Measurements from ENCODE around the gene PJA2.

PJA2 gene

DNA sequence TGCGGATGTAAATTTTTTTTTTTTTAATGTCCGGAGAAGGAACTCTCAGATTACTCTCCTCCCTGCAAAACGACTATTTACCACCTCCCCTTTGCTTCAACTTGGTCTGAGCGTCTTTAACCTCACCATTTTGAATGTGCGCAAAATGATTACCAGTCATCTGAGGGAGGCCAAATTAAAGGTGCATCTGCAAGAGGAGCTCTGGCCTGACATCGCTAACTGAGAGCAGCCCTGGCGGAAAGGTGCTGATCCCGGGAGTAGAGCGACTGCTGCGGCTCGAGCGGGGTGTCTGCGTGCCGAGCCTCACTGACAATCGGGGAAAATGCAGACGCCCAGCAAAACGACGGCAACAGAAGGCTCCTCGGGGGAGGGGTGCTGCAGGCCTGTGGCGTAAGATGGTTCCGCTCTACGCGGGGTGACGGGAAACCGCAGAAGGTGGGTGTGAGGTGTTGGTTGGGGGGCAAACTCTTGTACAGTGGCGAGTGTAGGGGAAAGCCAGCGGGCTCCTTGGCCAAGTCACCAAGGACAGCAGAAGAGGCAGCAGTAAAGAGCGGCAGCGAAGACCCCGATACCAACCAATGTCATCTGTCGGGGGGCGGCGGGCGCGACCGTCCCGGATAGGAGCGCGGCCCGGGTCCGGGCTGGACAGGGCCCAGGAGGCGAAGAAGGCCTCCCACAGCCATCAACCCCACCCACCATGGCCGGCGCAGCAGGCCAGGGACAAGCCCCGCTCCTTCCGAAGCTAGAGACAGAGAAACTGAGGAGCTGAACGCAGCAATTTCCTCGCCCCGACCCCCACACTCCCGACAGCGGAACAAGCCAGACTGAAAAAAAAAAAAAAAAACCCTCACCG lies 557 bp downstream of the PJA2 start:
- peak; percentile 57 for DNase-seq

DNA sequence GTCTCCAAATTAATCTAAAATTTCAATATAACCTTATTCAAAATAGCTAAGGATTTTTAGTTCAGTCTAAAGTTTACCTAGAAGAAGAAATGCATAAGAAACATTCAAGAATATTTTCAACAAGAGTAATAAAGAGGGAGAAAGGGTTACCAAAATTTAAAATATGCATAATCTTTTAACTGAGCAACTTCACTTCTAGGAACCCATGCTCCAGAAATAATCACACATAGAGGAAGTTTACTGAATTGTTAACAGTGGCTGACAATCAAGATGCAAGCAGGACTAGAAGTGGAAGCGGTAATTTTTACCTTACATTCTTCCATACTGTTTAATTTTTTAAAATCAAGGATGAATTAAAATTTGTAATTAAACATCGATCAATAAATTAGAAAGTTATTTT lies 1.9 kb downstream of the PJA2 start:
- DNase-seq: no peak

DNA sequence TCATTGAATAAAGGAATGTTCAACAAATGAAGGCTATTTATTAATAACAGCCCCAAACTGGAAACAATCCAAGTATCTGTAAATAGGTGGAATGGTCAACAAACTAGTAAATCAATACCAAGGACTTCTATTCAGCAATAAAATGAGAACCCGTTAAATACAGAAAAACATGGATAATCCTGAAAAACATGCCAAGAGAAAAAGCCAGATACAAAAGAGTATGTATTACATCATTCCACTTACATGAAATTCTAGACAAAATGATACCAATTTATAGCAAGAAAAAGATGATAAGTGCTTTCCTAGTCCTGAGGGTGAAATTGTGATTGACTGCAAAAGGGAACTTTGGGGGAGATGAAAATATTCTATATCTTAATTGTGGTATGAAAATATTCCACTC lies 3.1 kb downstream of the PJA2 start:
- no peak for DNase-seq

DNA sequence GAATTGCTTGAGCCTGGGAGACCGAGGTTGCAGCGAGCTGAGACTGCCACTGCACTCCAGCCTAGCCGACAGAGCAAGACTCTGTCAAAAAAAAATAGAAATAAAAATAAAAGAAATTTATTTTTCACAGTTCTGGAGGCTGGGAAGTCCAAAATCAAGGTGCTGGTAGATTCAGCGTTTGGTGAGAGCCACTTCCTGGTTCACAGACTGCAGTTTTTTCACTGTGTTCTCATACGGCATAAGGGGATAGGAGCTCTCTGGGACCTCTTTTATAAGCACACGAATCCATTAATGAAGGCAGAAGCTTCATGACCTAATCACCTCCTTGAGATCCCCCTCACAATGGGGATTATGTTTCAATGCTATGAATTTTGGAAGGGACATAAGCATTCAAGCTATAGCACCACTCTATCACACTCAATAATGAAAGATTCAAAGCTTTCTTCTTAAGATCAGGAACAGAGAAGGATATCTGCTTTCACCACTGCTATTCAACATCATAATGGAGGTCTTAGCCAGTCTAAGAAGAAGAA lies 5.3 kb downstream of the PJA2 start:
- DNase-seq: no peak

DNA sequence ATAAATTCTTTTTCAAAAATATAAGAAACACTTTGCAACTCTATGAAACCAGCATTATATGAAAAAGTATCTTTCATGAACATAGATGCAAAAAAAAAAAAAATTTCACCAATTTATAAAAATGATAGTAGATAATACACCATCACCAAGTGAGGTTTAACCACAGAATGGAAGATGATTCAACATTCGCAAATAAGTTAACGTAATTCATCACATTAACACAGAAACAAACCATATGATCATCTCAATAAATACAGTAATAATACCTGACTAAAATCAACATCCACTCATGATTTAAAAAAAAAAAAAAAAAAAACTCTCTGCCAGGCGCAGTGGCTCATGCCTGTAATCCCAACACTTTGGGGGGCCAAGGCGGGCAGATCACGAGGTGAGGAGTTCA lies 6.3 kb downstream of the PJA2 start:
- no peak for DNase-seq

DNA sequence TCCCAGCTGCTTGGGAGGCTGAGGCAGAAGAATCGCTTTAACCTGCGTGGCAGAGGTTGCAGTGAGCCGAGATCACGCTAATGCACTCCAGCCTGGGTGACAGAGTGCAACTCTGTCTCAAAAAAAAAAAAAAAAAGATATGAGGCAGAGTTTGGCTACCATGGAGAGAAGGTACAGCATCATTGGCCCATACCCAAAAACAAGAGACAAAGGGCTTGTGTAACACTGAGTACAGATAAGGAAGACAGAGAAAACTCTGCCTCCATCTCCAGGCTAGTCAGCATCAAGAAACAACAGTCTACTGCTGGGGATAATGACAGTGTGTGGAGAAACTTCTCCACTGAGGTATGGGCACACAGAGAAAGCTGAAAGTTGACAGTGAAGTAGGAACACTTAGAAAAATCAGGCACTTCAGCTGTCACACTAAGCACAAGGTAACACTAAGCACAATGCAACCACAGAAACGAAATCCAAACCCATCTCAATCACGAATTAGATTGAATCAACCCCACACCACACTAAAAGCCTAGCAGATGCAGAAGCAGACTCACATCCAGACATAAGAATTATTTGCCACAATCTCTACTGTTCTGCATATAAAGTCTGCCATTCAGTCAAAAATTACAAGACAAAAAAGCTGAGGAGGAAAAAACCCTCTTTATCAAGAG lies 10.5 kb downstream of the PJA2 start:
- DNase-seq: no peak

DNA sequence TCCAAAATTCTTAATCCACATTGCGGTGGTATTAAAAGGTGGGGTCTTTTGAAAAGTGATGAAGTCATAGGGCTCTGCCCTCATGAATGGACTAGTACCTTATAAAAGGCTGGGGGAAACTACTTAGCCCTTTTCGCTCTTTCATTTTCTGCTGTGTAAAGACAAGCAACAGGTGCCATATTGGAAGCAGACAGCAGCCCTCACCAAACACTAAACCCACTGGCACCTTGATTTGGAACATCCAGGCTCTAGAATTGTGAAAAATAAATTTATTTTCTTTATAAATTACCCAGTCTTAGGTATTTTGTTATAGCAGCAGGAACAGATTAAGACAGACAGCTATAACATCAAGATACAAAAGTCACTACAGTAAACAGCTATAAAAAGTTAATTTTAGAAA lies 12.8 kb downstream of the PJA2 start:
- DNase-seq: no peak

DNA sequence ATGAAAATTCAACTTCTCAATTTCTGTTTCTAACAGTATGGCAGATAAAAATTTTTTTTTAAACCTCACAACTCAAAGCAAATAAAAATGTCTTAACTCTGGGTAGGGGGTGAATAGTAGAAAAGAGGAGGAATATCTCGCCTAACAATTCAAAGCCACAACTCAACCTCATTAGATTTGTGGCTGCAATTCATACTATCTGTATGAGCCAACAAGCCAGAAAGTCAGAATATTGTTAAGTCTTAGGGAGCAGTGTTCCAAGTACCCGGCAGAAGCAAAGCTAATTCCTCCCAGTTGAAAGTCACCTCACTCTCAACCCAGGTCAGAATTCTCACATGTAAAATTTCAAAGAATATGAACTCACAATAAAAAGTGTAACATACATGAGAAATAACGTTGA lies 15.0 kb downstream of the PJA2 start:
- DNase-seq: no peak

DNA sequence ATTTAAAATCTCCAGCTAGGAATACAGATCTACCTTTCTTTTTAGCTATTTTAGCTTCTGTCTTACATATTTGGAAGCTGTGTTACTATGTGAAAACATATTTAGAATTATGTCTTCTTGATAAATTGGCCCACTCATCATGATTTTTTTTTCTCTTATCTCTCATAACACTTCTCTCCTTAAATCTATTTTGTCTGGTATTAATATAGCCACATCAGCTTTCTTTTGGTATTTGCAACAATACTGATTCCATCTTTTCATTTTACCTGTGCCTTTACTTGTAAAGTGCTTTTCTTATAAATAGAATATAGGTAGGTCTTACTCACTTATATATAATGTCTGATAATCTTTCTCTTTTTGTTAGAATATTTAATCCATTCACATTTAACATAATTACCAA lies 19.6 kb downstream of the PJA2 start:
- DNase-seq: no peak

DNA sequence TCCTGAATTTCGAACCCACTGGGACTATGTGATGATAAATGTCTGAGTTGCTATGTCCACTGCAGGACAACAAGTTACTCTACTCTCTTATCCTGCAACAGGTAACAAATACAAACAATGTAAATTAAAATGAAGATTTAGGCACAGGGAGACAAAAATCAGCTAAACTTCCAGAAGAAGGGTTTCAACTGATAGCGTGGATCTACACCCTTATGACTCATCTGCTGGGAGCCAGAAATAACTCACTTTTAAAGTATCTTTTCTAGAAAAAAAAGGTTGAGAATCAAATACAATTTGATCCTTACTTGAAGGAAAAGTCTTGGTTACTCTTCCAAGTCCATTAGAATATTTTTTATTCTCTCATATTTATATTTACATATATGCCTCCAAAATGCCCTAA lies 21.4 kb downstream of the PJA2 start:
- DNase-seq: no peak

DNA sequence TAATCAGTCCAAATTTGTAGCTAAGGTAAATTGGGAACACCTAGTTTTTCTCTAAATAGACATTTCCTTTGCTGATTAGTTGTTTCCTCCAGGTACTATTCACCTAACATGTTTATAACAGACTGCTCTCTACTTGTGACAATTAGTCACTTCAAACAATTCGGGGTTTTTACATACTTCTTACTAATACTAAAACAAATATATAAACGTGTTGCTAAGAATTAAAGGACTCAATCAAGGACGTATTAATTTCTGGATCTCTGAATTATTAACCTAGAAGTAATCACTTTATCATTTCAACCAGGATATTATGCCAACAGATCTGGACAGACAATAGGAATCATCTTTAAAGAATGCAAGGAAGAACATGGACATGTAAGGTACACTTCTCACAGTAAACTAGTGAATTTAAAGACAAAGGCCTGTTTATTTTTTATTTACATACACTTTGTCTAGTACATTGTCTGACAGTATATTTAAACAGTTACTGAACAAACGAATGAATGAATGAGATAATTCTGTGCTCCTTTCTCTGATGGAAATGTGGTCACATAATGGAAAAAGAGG lies 22.3 kb downstream of the PJA2 start:
- no peak for DNase-seq

DNA sequence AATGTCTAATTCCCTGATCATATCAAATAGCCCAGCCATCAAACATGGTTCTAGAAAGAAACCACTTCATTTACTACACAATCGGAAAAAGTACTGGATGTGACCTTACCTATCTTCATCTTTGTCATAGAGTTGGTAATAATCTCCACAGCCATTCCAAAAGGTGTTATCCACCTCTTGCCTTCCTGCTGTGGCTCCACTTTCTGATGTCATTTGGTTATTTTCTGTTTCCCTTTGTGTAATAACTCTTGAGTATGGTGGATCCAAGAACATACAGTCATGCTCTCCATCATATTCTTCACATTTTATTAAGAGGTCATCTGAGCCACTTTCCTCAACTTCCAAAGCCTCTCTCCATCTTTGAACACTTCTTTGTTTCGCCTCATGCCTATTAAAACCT lies 31.7 kb downstream of the PJA2 start:
- no peak for DNase-seq

DNA sequence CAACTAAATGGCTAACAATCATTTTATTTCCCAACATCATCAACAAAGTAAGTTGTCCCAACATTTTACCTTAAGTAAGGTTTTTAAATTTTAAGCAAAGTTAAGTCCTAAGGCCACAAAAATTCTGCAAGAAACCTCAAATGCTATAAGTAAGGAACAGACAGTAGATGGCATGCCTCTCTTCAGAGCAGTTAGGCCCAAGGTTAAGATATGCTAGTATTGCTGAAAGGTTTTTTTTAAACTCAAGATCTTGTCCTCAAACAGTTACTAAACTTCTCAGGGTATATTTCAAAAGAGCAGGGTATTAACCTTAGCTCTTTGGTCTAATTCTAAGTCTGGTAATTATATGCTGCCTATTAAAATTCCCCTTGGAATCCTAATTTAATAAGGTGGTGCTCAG lies 35.1 kb downstream of the PJA2 start:
- DNase-seq: no peak

DNA sequence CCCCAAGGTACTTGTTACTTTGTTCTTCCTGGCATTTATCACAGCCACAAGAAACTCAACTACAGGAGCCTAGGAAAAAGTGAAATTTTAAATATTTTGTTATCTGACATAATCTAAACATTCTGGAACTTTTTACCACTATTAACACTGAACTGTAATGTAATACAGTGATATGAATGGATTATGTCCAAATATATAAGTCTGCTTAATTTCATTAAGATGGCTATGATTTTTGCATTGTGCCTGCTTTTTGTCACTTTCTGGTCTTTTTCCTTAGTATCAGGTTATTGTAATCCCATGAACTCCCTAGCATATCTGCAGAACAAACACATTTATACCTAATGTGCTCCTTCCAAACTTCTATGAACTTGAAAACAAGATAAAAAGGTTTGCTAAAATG lies 35.8 kb downstream of the PJA2 start:
- no peak for DNase-seq

DNA sequence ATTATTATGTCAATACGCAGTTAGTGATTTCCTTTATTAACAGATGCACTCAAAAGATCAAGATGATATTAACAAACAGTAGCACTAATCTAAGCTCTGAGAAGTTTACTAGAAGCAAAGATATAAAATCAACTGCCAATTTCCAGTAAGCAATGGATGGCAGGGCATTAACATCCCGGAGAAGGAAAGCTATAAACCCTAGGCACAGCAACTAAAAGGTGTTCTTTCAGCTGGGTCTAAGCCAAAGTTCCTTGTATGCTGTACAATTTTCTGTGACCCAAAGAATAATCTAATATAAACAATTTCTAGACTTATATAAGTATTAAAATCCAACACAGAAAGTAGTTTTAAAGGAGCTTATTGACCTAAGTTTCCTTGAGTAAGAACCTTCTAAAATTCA lies 39.4 kb downstream of the PJA2 start:
- no peak for DNase-seq

DNA sequence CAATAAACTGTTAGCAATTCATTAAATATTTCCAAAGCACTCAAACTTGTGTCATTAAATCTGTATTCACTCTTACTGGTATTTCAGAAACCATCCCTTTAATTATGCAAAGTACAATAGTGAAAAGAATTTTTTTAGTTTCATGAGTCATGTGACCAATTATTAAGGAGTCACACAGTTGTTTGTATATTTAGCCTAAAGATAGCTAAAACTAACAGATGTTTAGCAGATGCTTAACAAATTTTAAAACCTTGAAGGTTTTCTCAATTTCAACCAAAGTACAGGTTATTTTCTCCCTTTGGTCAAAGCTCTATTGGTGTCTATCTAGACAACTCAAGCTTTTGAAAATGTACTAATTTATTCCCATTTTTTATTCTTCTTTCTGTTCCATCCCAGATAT lies 44.1 kb downstream of the PJA2 start:
- no peak for DNase-seq

DNA sequence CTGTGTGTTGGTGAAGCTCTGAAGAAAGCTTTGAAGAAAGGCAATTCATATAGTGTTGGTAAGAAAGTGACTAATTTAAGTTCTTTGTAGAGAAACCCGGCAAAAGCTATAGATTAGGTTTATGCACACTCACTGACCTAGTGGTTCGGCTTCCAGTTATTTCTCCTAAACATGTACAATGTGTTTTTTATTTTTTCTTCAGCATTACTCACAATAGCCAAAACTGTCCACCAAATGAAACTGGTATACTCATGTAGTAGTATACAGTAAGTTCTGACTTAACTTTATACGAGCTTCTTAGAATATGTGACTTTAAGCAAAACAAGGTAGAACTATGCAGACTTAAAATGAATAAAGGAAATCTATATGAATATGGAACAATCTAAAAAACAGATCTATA lies 44.8 kb downstream of the PJA2 start:
- DNase-seq: no peak

DNA sequence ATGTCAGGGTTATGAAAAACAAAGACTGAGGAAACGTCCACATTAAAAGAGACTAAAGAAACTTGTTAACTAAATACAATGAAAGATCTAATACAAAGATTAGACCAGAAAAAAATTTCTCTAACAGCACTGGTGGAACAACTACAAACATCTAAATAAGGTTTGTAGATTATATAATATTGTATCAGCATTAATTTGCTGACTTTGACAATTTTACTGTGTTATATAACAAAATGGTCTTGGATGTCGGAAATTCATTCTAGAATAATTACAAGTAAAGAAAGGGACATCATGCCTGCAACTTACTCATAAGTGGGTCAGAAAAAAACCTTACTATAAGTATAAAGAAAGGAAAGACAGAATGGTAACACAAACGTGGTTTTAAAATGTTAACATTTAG lies 50.1 kb downstream of the PJA2 start:
- no peak for DNase-seq

DNA sequence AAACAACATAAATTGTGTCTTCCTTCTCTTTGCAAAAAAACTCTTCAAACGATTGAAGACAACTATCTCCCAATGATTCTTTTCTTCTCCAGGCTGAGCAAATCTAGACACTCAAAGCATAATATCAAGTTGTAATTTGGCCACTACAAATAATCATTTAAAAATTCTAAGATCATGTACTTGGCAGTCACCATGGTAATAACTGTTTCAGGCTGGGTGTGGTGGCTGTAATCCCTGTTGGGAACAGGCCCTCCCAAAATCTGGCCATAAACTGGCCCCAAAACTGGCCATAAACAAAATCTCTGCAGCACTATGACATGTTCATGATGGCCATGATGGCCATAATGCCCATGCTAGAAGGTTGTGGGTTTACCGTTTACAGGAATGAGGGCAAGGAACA lies 52.0 kb downstream of the PJA2 start:
- DNase-seq: no peak

DNA sequence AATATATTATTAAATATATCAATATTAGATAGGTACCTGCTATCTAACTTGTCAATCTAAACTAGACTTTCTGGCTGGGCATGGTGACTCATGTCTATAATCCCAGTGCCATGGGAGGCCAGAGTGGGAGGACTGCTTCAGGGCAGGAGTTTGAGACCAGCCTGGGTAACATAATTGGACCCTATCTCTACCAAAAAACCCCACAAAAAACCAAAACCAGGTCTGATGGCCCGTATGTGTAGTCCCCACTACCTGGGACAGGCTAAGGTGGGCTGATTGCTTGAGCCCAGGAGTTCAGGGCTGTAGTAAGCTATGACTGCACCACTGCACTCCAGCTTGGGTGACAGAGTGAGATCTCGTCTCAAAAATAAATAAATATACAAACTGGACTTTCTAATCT lies 55.0 kb downstream of the PJA2 start:
- no peak for DNase-seq

DNA sequence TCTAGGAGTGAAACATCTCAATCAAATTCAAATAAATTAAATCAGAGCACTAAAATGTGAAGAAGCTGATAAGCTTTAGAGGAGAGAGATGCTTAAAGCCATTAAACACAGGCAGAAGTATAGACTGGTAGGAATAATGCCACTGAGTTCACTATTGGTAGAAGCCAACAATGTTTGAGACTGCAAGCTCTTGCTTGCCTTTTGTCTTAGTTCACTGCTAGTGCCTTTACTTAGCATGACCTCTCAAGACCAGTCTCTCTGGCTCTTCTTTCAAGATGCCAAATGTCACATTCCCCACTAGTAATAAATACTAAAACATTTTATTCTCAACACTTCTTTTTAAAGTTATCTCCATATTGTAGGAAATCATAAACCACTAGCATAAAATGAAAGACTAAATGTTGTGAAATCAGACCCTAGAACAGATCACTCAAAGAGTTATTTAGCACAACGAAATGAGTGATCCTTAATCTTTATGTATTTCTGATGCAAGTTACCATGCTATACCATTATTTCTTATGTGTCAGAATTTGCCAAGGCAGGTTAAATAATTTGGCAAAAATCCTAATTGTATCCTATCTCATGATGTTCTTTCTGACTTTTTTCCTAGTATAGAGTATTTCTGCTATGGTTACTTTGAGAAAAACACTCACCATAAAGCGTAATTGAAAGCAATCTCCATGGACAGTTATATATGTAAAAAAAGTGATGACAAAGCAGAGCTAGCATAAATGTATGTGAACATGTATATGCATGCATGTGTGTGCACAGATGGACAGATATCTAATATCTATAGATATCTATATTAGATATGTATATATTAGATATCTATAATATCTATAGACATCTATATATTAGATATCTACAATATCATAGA lies 57.5 kb downstream of the PJA2 start:
- DNase-seq: no peak

DNA sequence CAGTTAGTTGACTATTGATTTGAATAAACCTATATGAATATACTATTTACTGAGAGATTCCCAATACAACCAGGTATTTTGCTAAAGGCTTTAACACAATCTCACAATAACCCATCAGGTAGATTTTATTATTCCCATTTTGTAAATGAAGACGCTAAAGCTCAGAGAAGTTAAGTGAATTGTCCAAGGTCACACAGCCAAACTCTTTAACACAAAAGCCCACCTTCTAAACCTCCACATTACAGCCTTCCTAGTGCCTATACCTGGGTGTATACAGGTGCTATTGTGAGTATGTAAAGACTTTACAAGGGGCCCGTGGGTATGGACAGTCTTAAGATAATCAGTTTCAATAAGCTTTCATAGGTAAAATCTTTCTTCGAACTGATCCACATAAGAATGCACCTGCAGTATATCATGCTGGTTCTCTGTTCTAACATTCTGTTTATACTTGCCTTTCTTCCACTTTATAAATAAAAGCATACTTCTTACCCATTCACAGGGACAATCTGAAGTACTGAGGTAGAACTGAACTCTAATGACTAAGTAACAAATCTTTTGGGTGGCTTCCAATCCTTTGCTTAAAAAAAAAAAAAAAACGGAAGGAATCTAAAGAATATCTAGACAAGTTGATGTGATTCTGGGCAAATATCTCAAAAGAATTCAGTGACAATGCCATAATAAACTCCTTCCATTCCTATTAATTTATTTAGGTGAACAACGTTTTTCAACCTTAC lies 59.1 kb downstream of the PJA2 start:
- no peak for DNase-seq
